Stomach smooth muscle (tissue), 2 donors: Measurements from ENCODE around the gene TMEM14C.
"Not testable (repeated sequence)": the region's sequence is repeated elsewhere in the genome, so short reads cannot be mapped to it uniquely, and the experiment has no call there.

Experiments
- H3K27ac ChIP-seq: one replicate; pipeline ENCODE4 v1.7.0; 2013; ENCODE audit warnings: mild to moderate bottlenecking, low read length, inconsistent platforms
- H3K27me3 ChIP-seq, 2 donors: one replicate each; pipeline ENCODE4 v1.7.0; 2013; ENCODE audit warnings: low read length in 2 of 2; ENCODE audit not compliant: insufficient read depth in 2 of 2, control insufficient read depth in 1 of 2
- H3K36me3 ChIP-seq, 2 donors: one replicate each; pipeline ENCODE4 v1.7.0; 2013; ENCODE audit warnings: low read length in 2 of 2; ENCODE audit not compliant: control insufficient read depth in 2 of 2, insufficient read depth in 2 of 2
- H3K4me1 ChIP-seq: one replicate; pipeline ENCODE4 v1.7.0; 2013; ENCODE audit warnings: low read length; ENCODE audit not compliant: control insufficient read depth, insufficient read depth
- H3K4me3 ChIP-seq, 2 donors: one replicate each; pipeline ENCODE4 v1.7.0; 2013; ENCODE audit warnings: low read length in 2 of 2
- H3K9ac ChIP-seq, 2 donors: one replicate each; pipeline ENCODE4 v1.7.0; 2013; ENCODE audit warnings: low read length in 2 of 2, mild to moderate bottlenecking in 1 of 2
- H3K9me3 ChIP-seq, 2 donors: one replicate each; pipeline ENCODE4 v1.7.0; 2013; ENCODE audit warnings: low read length in 2 of 2; ENCODE audit not compliant: control insufficient read depth in 2 of 2
- donor health status: healthy.
- donor health status: Pancreatic carcinoma.

The TMEM14C gene

DNA sequence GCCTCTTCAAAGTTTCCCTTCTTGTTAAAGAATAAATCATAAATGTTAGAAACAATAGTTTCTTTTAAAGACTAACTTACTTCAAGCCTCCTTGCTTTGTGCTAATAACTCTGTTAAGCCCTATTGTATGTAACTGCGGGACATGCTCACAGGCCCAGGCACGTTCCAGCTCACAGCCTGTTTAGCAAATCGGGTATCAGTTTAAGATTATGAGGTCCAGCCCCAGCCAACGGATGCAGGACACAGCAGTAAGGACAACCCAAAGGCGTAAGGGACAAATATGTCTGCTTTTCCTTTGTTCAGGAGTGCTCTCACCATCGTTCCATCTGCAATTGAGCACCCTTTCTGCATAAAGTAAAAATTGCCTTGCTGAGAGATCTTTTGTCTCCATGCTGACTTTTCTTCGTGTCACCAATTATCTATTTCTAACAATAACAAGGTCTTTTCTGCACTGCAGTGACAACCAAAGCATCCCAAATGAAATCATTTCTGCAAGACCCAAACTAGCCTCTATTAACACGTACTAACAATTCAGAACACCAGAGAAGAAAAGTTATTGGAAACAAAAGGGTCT is 29.8 kb upstream of the TMEM14C start:
- Histone ChIP-seq H3K4me1 (peaks cover 13% of the 10 kb centered on the region), H3K9me3 (no peaks in the 10 kb centered on the region), H3K9ac (no peak overlapping the region), H3K27me3 (no peaks in the 10 kb centered on the region), H3K36me3 (peaks cover 0 to 2% of the 10 kb centered on the region in 2 donors), H3K4me3 (peak overlapping the region; percentile 75 to 100), H3K27ac (no peak overlapping the region)

DNA sequence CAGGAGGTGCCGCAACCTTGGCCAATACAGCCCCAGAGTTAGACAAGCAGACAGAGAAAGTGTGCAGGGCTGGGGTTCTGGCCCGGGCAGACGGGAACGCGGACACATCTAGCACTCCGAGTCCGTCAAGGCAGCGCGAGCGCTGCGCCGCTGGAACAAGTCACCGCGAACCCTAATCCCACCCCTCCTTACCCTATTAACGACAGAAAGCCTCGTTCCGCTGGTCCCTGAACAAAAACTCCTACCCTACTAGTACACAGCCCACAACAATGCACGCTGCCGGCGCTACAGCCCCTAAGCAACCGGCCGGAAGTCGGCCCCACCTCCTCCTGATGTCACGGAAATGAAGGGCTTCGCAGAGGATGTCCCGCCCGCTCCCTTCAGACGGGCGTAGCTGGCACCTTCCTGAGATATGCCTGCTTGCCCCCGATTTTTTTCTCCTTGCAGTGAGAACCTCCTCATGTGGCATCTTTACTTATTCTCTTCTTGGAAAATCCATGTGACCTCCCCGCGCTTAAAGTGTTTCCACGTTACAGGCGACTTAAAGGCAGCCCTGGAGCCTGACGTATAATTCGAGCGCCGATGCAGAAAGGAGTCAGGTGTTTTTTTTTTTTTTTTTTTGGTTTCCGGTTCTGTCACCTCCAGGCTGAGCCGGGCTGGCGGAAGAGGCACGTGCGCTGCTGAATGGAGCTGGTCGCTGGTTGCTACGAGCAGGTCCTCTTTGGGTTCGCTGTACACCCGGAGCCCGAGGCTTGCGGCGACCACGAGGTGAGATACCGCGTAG is 28.4 kb upstream of the TMEM14C start, which contains the start of the genes C6orf52 and PAK1IP1:
Gene C6orf52 (minus strand): TSS at position 315 of the 784 bp plus-strand sequence. CDS start 7,066 bp downstream, outside the sequence.
Gene PAK1IP1 (plus strand): TSS at position 671 of the 784 bp plus-strand sequence. CDS start 14 bp downstream, at position 685.
- Histone ChIP-seq H3K27ac (peak within 1 kb of the TSS; percentile 98), H3K27me3 (no peaks in the 10 kb centered on the region)

DNA sequence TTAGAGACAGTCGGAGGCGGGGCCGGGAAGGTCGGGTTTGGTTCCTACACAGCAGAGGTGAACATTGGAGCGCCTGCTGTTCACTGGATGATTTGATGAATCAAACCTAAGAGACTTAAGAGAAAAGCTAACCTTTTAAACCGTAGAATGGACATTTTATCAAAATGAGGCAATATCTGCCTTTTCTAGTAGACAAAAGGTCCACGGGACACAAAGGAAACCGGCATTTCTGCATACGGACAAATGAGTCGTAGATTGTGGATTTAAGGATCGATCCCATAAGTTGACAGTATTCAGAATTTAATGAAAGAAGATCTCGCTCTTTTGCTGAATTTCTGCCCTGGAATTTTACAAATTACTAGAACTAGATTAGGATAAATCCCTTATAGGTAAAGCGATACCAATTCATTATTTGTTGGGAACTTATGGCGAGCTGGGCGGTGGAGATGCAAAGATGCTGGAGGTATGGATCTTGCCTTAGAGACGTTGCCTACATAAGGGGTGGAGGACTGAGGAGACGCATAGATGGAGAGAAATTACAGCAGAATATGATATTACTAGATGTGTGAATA is 27.7 kb upstream of the TMEM14C start:
- Histone ChIP-seq H3K36me3 (peaks cover 0 to 6% of the 10 kb centered on the region in 2 donors), H3K4me1 (peaks cover 13% of the 10 kb centered on the region), H3K27me3 (no peaks in the 10 kb centered on the region), H3K27ac (peak overlapping the region; percentile 98), H3K4me3 (peak overlapping the region; percentile 75 to 100), H3K9me3 (no peaks in the 10 kb centered on the region), H3K9ac (peak overlapping the region; percentile 97 to 98)

More for the DNA sequence above, 28.4 kb upstream of the TMEM14C start, which contains the start of the genes C6orf52 and PAK1IP1:
- H3K4me3 ChIP-seq = peak within 1 kb of the TSS; percentile 75 to 100
- peaks cover 0 to 6% of the 10 kb centered on the region in 2 donors for H3K36me3 ChIP-seq
- H3K9me3 ChIP-seq = no peaks in the 10 kb centered on the region
- peaks cover 13% of the 10 kb centered on the region for H3K4me1 ChIP-seq
- peak within 1 kb of the TSS; percentile 97 to 98 for H3K9ac ChIP-seq

DNA sequence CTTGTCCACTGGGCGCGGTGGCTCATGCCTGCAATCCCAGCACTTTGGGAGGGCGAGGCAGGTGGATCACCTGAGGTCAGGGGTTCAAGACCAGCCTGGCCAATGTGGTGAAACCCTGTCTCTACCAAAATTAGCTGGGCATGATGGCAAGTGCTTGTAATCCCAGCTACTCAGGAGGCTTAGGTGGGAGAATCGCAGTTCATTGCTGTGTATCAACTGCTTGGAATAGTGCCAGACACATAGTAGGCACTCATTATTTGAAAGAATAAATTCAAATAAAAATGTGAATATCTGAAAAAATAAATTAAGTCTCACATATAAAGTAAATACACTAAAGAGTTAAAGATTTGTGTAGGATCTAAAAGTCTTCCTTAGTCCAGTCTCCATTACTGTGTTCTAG is 26.2 kb upstream of the TMEM14C start:
- Histone ChIP-seq H3K36me3 (peaks cover 4 to 10% of the 10 kb centered on the region in 2 donors), H3K4me1 (peaks cover 13% of the 10 kb centered on the region), H3K27me3 (no peaks in the 10 kb centered on the region), H3K9me3 (no peaks in the 10 kb centered on the region), H3K4me3 (no peak overlapping the region), H3K9ac (no peak overlapping the region), H3K27ac (no peak overlapping the region)

DNA sequence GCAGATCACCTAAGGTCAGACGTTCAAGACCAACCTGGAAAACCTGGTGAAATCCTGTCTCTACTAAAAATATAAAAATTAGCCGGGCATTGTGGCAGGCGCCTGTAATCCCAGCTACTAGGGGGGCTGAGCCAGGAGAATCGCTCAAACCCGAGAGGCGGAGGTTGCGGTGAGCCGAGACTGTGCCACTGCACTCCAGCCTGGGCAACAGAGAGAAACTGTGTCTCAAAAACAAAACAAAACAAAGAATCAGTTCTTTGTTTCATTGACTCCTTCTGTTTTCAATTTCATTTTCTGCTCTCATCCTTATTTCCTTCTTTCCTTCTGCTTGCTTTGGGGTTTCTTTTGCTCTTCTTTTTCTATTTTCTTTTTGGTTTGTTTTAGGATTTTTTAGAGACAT is 8.9 kb upstream of the TMEM14C start:
- no peaks in the 10 kb centered on the region for H3K9me3 ChIP-seq
- no peaks in the 10 kb centered on the region for H3K4me1 ChIP-seq
- H3K4me3 ChIP-seq = no peak overlapping the region
- no peak overlapping the region for H3K9ac ChIP-seq
- H3K27me3 ChIP-seq = no peaks in the 10 kb centered on the region
- peaks cover 2% of the 10 kb centered on the region in 2 donors for H3K36me3 ChIP-seq
- H3K27ac ChIP-seq = no peak overlapping the region

DNA sequence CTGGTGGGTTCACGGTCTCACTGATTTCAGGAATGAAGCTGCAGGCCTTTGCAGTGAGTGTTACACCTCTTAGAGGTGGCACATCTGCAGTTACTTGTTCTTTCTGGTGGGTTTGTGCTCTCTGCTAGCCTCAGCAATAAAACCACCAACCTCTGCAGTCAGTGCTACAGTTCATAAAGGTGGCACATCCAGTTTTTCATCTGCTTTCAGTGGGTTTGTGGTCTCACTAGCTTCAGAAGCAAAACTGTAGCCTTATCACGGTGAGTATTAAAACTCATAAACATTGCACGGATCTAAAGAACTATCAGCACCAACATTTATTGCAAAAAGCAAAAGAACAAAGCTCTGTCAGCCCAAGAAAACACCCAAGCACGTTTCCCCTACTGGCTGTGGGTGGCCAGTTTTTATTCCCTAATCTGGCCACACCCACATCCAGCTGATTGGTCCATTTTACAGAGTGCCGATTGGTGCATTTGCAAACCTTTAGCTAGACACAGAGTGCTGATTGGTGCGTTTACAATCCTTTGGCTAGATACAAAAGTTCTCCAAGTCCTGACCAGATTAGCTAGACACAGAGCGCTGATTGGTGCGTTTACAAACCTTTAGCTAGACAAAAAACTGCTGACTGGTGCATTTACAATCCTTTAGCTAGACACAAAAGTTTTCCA is 3.4 kb upstream of the TMEM14C start:
- Histone ChIP-seq H3K36me3 (no peaks in the 10 kb centered on the region), H3K27me3 (no peaks in the 10 kb centered on the region), H3K9ac (no peak overlapping the region), H3K4me1 (peaks cover 28% of the 10 kb centered on the region), H3K4me3 (peak overlapping the region; percentile 54 to 72), H3K9me3 (no peaks in the 10 kb centered on the region), H3K27ac (peak overlapping the region; percentile 24)

DNA sequence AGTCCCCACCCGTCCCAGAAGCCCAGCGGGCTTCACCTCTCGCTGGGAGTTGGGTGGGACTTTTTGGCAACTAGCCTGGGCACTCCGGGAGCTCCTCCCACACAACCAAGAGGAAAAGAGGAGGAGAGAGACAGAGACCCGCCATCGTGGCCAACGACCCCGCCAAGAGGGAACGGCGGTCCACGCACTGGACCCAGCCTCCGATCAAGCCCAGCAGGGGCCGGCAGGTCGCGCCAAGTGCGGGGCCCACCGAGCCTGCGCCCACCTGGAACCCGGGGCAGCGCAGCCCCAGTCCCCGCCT is 3.0 kb upstream of the TMEM14C start:
- peaks cover 33% of the 10 kb centered on the region for H3K4me1 ChIP-seq
- no peaks in the 10 kb centered on the region for H3K27me3 ChIP-seq
- peak overlapping the region; percentile 24 for H3K27ac ChIP-seq
- peak overlapping the region; percentile 47 to 53 for H3K9ac ChIP-seq
- H3K9me3 ChIP-seq = no peaks in the 10 kb centered on the region
- H3K4me3 ChIP-seq = peak overlapping the region; percentile 54 to 72
- H3K36me3 ChIP-seq = no peaks in the 10 kb centered on the region

DNA sequence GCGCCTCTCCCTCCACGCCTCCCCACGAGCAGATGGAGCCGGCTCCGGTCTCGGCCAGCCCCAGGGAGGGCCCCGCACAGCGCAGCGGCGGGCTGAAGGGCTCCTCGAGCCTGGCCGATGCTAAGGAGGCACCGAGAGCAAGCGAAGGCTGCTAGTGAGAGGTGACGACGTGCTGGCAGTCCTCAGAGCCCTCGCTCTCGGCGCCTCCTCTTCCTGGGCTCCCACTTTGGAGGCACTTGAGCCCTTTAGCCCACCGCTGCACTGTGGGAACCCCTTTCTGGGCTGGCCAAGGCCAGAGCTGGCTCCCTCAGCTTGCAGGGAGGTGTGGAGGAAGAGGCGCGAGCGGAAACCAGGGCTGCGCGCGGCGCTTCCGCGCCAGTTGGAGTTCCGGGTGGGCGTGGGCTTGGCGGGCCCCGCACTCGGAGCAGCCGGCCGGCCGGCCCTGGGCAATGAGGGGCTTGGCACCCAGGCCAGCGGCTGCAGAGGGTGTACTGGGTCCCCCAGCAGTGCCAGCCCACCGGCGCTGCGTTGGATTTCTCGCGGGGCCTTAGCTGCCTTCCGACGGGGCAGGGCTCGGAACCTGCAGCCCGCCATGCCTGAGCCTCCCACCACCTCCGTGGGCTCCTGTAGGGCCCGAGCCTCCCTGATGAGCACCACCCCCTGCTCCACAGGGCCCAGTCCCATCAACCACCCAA is 2.5 kb upstream of the TMEM14C start:
- Histone ChIP-seq H3K9ac (peak overlapping the region; percentile 47 to 53), H3K9me3 (no peaks in the 10 kb centered on the region), H3K4me3 (peak overlapping the region; percentile 54 to 72), H3K27ac (peak overlapping the region; percentile 24), H3K27me3 (no peaks in the 10 kb centered on the region), H3K4me1 (peaks cover 36% of the 10 kb centered on the region), H3K36me3 (no peaks in the 10 kb centered on the region)

DNA sequence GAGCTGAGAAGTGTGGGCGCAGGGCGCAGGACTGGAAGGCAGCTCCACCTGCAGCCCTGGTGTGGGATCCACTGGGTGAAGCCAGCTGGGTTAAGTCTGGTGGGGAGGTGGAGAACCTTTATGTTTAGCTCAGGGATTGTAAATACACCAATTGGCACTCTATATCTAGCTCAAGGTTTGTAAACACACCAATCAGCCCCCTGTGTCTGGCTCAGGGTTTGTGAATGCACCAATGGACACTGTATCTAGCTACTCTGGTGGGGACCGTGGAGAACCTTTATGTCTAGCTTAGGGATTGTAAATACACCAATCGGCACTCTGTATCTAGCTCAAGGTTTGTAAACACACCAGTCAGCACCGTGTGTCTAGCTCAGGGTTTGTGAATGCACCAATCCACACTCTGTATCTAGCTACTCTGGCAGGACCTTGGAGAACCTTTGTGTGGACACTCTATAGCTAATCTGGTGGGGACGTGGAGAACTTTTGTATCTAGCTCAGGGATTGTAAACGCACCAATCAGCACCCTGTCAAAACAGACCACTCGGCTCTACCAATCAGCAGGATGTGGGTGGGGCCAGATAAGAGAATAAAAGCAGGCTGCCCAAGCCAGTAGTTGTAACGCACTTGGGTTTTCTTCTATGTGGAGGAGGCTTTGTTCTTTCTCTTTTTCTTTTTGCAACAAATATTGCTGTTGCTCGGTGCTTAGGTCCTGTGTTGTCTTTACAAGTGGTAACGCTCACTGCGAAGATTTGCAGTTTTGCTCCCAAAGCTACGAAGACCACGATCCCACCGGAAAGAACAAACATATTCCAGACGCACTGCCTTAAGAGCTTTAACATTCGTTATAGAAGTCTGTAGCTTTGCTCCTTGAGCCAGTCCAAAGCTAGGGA is 1.7 kb upstream of the TMEM14C start:
- not testable (repeated sequence) for H3K27ac ChIP-seq

More for the DNA sequence above, 1.7 kb upstream of the TMEM14C start:
- not testable (repeated sequence) for H3K27me3 ChIP-seq, H3K9me3 ChIP-seq, H3K9ac ChIP-seq, H3K36me3 ChIP-seq
- peaks cover 36% of the 10 kb centered on the region for H3K4me1 ChIP-seq
- H3K4me3 ChIP-seq = peak overlapping the region in 1 of 2 donors; percentile 72
